Right lobe of liver (tissue), 4 donors: ENCODE measurements around the gene EXOC7.

ENCODE experiments used
- POLR2A ChIP-seq: fragments of 450-650 bp; IDR thresholded peaks from one replicate; pipeline ENCODE4 v1.6.1; 2017; ENCODE audit warnings: antibody characterized with exemption, mild to moderate bottlenecking
- TF ChIP-seq, protein P1 (sequence below), 4 donors: fragments of 200-600 bp in 3 of 4; fragments of 450-650 bp in 1 of 4; IDR thresholded peaks; one replicate each; pipeline versions ENCODE4 v1.5.1 to v1.8.0; 2016 to 2022; ENCODE audit warnings: antibody characterized with exemption in 4 of 4, mild to moderate bottlenecking in 2 of 4
- donor health status: DM: no; HTN: no; CAD: no.
- donor health status: DM: no; HTN: no; CAD: no.
- donor health status: DM: no; HTN: yes; CAD: no.

DNA sequence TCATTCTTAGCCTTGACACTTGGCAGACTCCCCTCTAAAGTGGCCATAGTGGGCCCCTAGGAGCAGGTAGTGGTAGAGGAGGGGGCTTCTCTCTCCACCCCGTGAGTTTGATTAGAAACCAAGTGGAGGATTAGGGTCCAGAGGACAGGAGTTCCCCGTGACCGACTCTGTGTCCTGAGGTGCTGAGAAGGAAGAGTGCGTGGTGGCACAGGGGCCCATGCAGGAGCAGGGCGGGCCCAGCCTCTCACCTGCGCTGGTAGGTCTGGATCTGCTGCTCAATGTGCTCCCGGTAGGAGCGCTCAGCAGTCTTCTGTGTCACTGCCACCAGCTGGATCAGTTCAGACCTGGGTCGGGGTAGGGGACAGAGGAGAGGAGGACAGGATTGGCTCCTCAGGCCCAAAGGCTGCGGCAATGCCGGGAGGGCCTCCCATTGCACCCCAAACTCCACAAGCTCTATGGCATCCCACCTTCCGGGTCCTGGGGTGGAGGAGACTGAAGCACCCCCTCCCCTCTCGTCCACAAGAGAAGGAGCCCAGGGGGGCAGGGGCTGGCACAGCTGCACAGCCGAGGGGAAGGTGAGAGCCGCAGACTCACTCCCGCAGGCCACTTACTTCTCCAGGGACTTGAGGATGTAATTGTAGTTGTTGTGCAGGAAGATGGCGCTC, 18.4 kb downstream of the EXOC7 start:
- TF ChIP-seq POLR2A: no peak
- TF ChIP-seq, protein P1, sequence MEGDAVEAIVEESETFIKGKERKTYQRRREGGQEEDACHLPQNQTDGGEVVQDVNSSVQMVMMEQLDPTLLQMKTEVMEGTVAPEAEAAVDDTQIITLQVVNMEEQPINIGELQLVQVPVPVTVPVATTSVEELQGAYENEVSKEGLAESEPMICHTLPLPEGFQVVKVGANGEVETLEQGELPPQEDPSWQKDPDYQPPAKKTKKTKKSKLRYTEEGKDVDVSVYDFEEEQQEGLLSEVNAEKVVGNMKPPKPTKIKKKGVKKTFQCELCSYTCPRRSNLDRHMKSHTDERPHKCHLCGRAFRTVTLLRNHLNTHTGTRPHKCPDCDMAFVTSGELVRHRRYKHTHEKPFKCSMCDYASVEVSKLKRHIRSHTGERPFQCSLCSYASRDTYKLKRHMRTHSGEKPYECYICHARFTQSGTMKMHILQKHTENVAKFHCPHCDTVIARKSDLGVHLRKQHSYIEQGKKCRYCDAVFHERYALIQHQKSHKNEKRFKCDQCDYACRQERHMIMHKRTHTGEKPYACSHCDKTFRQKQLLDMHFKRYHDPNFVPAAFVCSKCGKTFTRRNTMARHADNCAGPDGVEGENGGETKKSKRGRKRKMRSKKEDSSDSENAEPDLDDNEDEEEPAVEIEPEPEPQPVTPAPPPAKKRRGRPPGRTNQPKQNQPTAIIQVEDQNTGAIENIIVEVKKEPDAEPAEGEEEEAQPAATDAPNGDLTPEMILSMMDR (IDR thresholded peaks at IDR 0.05): no peak
